GM19455 (cell line): ENCODE measurements around the gene LYPD6B.
"Not testable (repeated sequence)": the region's sequence is repeated elsewhere in the genome, so short reads cannot be mapped to it uniquely, and the experiment has no call there.

Experiments
- ATAC-seq: cut with Tn5 transposase; IDR thresholded peaks from one replicate; pipeline ENCODE4 v1.9.1; 2021; ENCODE audit not compliant: unreplicated experiment

LYPD6B gene

GRCh38 chr2:149188291-149188690, 149.8 kb downstream of the LYPD6B start:
- ATAC-seq = no peak

DNA sequence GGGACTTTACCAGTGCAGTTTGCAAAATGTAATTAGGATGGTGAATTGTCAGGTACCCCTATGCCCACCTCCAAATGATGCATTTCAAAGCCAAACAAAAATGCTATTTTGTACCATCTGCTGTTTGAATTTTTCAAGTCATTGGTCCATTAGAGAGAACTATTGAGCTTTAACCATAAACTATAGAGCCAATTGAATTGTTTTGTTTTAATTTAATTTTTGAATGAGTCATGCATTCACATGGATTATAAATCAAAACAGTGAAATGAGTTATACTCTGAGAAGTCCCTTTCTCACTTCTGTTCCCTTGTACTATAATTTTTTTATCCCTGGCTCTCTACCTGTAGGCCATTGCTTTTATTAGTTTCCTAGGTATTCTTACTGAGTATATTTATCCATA, 151.3 kb downstream of the LYPD6B start:
- no peak for ATAC-seq

DNA sequence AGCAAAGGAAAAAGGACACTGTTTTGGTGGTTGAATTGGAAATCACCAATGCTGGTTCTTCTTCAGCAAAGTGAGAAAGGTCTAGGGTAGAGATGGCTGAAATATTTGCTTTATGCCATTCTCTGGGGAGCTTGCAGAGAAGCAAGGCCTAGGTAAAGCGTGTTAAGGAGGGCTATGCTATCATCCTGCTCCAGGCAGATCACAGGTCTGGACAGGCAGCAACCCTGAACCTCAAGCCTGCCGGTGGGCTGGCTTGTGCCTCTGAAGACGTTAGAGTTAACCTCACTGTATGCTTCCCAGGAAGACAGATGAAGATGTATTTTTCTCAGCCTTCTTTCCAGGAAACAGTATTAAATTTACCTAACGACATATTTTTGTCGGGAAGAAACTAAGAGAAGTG, 153.4 kb downstream of the LYPD6B start:
- ATAC-seq = no peak

- no peak for ATAC-seq
Measured at GRCh38 chr2:149192427-149192826, 153.9 kb downstream of the LYPD6B start.

GRCh38 chr2:149200109-149200520, 161.6 kb downstream of the LYPD6B start:
- ATAC-seq = no peak

DNA sequence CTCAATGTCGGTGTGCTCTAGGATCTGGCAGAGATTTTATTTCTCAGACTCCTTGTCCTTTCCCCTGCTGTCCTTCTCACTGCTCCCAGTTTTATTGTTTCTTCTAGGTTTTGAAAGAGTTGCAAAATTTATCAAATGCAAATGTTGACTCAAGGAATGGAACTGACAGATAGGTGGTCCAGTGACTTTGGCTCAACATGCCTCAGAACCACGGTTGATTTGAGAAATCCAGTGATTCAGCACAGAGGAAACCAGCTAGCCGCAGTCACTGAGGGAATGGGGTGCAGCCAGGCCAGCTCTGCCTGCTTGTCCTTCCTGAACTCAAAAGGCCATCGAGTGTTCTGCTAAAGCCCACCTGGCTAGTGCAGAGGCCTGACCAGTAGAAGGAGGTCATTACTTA, 166.2 kb downstream of the LYPD6B start:
- ATAC-seq = no peak

DNA sequence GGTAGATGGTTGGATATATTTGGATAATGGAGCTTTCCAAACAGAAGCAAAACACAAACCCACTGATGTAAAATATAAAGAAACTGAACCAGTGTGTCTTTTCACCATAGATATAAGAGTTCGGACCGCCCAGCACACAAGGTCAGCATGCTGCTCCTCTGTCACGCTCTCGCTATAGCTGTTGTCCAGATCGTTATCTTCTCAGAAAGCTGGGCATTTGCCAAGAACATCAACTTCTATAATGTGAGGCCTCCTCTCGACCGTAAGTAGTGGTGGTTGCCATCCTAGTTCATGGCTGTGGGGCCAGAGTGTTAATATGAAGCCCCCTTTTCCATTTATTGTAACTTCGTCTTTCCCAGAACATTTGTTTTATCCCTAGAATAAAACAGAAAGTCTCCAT, 166.6 kb downstream of the LYPD6B start:
- no peak for ATAC-seq

DNA sequence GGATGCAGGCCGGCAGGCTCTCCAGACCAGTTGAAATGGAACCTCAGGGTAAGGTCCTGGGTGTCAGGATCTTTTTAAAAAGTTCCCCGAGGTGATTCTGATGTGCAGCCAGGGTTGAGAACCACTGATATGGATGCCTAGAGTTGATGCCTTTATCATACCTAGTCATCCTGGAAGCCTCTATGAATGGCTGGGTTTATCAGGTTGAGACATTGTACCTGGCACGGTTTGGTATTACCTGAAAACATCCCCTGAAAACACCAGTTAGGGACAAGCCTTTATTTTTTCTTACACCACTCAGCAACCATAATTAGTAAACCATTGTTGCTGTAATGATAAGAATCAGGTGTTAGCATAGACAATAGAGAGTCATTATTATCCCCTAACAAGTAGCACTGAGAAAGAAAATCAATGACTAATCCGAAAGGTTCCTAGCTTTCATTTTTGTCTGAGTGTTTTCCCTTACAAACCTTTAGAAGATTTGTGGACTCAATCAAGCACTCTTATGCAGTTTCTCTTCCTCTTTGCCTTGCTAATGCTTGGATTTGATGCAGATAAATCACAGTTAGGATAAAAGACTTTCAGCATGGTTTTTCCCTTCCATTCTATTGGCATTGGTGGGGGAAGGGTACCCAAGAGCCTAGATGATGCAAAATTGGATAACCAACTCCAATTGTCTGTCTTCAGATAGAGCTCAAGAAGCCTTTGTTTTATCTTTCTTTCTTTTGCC, 175.4 kb downstream of the LYPD6B start:
- no peak for ATAC-seq

GRCh38 chr2:149218497-149218896, 180.0 kb downstream of the LYPD6B start:
- ATAC-seq = no peak

DNA sequence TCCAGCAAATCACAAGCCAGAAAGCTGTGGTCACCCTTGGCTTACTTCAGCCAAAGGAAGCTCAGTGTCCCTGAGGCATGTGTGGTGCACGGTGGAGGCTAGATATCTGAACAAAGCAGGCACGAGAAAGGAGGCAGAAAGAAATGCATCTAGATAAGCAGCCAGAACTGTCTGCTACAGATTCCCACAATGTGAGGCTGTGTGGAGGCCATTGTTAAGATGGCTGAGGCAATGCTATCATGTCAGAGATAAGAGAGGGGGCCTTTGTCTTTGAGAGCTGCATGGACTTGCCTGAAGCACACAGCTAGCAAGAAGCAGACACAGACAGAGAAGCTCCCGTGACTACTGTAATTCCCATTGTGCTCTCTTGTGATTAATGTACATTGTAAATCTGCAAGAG, 181.4 kb downstream of the LYPD6B start:
- ATAC-seq = no peak

GRCh38 chr2:149221002-149221401, 182.5 kb downstream of the LYPD6B start:
- ATAC-seq = no peak

- no peak for ATAC-seq
Measured at GRCh38 chr2:149221898-149222297, 183.4 kb downstream of the LYPD6B start.

GRCh38 chr2:149223472-149224095, 185.1 kb downstream of the LYPD6B start:
- ATAC-seq = no peak

- no peak for ATAC-seq
Measured at GRCh38 chr2:149224543-149224942, 186.0 kb downstream of the LYPD6B start.

- no peak for ATAC-seq
Measured at GRCh38 chr2:149225446-149225845, 186.9 kb downstream of the LYPD6B start.

GRCh38 chr2:149226790-149227189, 188.3 kb downstream of the LYPD6B start:
- no peak for ATAC-seq

GRCh38 chr2:149235816-149236375, 197.4 kb downstream of the LYPD6B start:
- ATAC-seq = no peak

- ATAC-seq = no peak
Measured at GRCh38 chr2:149236410-149236809, 197.9 kb downstream of the LYPD6B start.

- no peak for ATAC-seq
Measured at GRCh38 chr2:149246186-149246585, 207.7 kb downstream of the LYPD6B start.

DNA sequence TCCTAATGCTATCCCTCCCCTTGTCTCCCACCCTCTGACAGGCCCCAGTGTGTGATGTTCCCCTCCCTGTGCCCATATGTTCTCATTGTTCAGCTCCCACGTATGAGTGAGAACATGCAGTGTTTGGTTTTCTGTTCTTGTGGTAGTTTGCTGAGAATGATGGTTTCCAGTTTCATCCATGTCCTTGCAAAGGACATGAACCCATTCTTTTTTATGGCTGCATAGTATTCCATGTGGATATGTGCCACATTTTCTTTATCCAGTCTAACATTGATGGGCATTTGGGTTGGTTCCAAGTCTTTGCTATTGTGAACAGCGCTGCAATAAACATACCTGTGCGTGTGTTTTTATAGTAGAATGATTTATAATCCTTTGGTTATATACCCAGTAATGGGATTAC, 212.9 kb downstream of the LYPD6B start:
- not testable (repeated sequence) for ATAC-seq

GRCh38 chr2:149256877-149257276, 218.4 kb downstream of the LYPD6B start:
- ATAC-seq = not testable (repeated sequence)

DNA sequence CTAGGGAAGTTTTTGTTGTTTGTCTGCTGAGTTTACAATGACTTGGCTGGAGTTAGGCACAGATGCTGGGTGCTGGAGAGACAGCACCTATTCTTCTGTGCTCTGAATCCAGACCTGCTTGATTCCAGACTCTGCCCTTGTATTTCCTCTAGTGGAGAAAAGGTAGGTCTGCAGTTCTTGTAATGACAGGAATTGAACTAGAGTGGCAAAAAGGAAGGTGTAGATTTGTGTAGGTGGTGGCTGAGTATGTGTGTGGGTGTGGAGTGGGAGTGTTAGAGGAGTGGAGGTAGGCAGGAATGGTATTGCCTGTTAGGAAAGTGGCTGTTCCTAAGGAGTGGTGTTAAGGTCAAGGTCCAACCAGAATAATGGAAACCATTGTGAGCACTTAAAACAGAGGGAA, 220.0 kb downstream of the LYPD6B start:
- no peak for ATAC-seq
